Stimulated activated CD8-positive, alpha-beta memory T cell treated with anti-CD3 and anti-CD28 coated beads, Interleukin-12 subunit alpha, Interleukin-12 subunit beta, amount 100 ng/mL, for 24 hours (primary cell): ENCODE measurements around the gene BABAM1.

Source experiments
- DNase-seq: peaks from one replicate; pipeline ENCODE4 v3.0.0-alpha.2; 2020; ENCODE audit errors: extremely low read depth

The BABAM1 gene

GRCh38 chr19:17323300-17323963, 56.2 kb downstream of the BABAM1 start:
- no peak for DNase-seq

GRCh38 chr19:17323964-17324332, 56.7 kb downstream of the BABAM1 start:
- no peak for DNase-seq

GRCh38 chr19:17324357-17325114, 57.3 kb downstream of the BABAM1 start:
- DNase-seq, result no peak

GRCh38 chr19:17325133-17325532, 57.9 kb downstream of the BABAM1 start:
- DNase-seq, result no peak

GRCh38 chr19:17325881-17326594, 58.8 kb downstream of the BABAM1 start:
- no peak for DNase-seq

- no peak for DNase-seq
Measured at GRCh38 chr19:17326595-17326966, 59.3 kb downstream of the BABAM1 start.

GRCh38 chr19:17327068-17327653, 59.9 kb downstream of the BABAM1 start:
- DNase-seq, result no peak

GRCh38 chr19:17327654-17328516, 60.6 kb downstream of the BABAM1 start:
- no peak for DNase-seq
